Tibial nerve (tissue), 4 donors: ENCODE measurements around the gene MACIR. TPM values are rescaled to one million over a fixed set of nuclear protein-coding genes. Genes with fewer than 3 reads are reported as not detected.
A peak's percentile ranks its signal among the peaks of the same experiment; 100 is the strongest.

Source experiments
- DNase-seq, 2 donors: peaks; one replicate each; pipeline ENCODE4 v3.0.0-alpha.2; 2019; ENCODE audit warnings: low spot score in 2 of 2
- H3K27ac ChIP-seq, 4 donors: fragments of 200-600 bp; sonication (generic) in 3 of 4; one replicate each; pipeline ENCODE4 v1.5.1; 2017 to 2019; ENCODE audit warnings: mild to moderate bottlenecking in 1 of 4
- H3K27me3 ChIP-seq, 2 donors: fragments of 200-600 bp; sonication (generic) in 1 of 2; one replicate each; pipeline versions ENCODE4 v1.5.1 to v1.6.0; 2017 to 2019
- H3K36me3 ChIP-seq, 3 donors: fragments of 200-600 bp; sonication (generic); one replicate each; pipeline ENCODE4 v1.5.1; 2018 to 2019
- H3K4me1 ChIP-seq, 4 donors: fragments of 200-600 bp; sonication (generic) in 3 of 4; one replicate each; pipeline ENCODE4 v1.5.1; 2017 to 2019
- H3K4me3 ChIP-seq, 4 donors: fragments of 200-600 bp; sonication (generic) in 3 of 4; one replicate each; pipeline ENCODE4 v1.5.1; 2017 to 2019; ENCODE audit warnings: mild to moderate bottlenecking in 1 of 4, moderate library complexity in 1 of 4
- H3K9me3 ChIP-seq, 4 donors: fragments of 200-600 bp; sonication (generic) in 3 of 4; one replicate each; pipeline ENCODE4 v1.5.1; 2017 to 2019
- EP300 ChIP-seq, 2 donors: sonication (generic); formaldehyde crosslinking; IDR thresholded peaks; one replicate each; pipeline ENCODE4 v1.6.1; 2017; ENCODE audit warnings: antibody characterized with exemption in 2 of 2, mild to moderate bottlenecking in 1 of 2
- POLR2A ChIP-seq, 2 donors: fragments of 450-650 bp; IDR thresholded peaks; one replicate each; pipeline ENCODE4 v1.6.1; 2017; ENCODE audit warnings: antibody characterized with exemption in 2 of 2, mild to moderate bottlenecking in 2 of 2, moderate library complexity in 2 of 2
- WGBS, 2 donors: methylation state at CpG; one replicate each; pipeline ENCODE4 v1.1.5; 2018; 5-methylcytosine and 5-hydroxymethylcytosine counted together
- total RNA-seq, 4 donors: library from RNA; depleted of rRNA; stranded (reverse); fragments of >200 nt; gene quantifications; one replicate each; pipeline ENCODE4 v1.1.0, GENCODE V29; 2016
- TF ChIP-seq, protein P1 (sequence below), 5 experiments: fragments of 200-600 bp in 3 of 5; fragments of 450-650 bp in 2 of 5; sonication (generic) in 3 of 5; IDR thresholded peaks; one replicate each; pipeline ENCODE4 v1.5.1; 2016 to 2019; ENCODE audit warnings: antibody characterized with exemption in 5 of 5, mild to moderate bottlenecking in 3 of 5, moderate library complexity in 2 of 5

MACIR gene
- total RNA-seq, 4 donors from 2014 or later = 12.7 to 24.1 (median 17.1) TPM

DNA sequence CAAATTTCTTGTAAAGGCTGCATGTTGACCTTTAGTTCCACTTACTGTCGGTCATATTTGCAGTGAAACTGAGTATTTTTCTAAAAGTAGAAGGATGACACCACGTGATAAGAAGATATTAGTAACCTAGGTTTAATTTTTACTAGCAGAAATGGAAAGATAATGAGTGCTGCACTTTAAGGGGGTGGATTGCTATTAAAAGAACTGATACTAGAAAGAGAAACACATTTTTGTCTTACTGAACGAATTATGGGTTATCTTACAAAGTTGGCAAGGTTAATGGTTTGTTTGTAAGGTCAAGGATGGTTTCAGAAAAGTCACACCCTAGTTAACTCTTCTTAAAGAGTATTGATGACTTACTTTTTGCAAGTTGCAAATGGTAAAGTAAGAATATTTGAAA, 2.4 kb downstream of the MACIR start:
- TF ChIP-seq EP300 (IDR thresholded peaks at IDR 0.05) (no peak), POLR2A (IDR thresholded peaks at IDR 0.05) (no peak)
- TF ChIP-seq, protein P1, sequence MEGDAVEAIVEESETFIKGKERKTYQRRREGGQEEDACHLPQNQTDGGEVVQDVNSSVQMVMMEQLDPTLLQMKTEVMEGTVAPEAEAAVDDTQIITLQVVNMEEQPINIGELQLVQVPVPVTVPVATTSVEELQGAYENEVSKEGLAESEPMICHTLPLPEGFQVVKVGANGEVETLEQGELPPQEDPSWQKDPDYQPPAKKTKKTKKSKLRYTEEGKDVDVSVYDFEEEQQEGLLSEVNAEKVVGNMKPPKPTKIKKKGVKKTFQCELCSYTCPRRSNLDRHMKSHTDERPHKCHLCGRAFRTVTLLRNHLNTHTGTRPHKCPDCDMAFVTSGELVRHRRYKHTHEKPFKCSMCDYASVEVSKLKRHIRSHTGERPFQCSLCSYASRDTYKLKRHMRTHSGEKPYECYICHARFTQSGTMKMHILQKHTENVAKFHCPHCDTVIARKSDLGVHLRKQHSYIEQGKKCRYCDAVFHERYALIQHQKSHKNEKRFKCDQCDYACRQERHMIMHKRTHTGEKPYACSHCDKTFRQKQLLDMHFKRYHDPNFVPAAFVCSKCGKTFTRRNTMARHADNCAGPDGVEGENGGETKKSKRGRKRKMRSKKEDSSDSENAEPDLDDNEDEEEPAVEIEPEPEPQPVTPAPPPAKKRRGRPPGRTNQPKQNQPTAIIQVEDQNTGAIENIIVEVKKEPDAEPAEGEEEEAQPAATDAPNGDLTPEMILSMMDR (IDR thresholded peaks at IDR 0.05) = no peak
- Histone ChIP-seq H3K27me3 (no peaks in the 10 kb centered on the region), H3K4me3 (peak overlapping the region in 2 of 4 donors; percentile 79 to 91), H3K4me1 (peaks cover 0 to 62% (median 13%) of the 10 kb centered on the region in 4 donors), H3K36me3 (no peaks in the 10 kb centered on the region), H3K9me3 (no peaks in the 10 kb centered on the region), H3K27ac (peak overlapping the region in 3 of 4 donors; percentile 4 to 92 (median 64))
- no peak for DNase-seq
- WGBS, 2 donors = 30 to 38% methylated on average over 3 of the region's 3 CpGs

DNA sequence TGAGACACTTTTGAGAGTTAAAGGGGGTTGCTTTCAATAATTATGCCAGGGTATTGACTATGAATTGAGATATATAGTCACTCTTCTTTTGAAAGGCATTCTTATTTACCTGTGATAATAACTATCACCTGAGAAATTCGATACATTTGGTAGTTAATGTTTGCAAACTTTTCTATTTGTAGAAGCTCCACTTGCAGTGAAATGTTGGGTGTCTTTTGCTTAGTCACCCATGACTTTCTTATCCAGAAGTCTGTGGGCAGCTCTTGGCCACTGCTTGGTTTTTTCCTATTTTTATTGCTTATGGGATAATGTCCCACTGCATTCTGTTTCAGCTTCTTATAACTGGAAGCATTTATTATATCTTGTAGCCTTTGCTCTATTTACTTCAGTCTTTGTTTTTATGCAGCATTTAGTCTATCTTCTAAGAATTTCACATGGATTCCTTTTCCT, 3.9 kb downstream of the MACIR start:
- no peak overlapping the region for H3K4me3 ChIP-seq
- WGBS, 2 donors = 32 to 60% methylated on average over 1 of the region's 1 CpG
- no peaks in the 10 kb centered on the region for H3K9me3 ChIP-seq
- H3K4me1 ChIP-seq = peaks cover 0 to 64% (median 13%) of the 10 kb centered on the region in 4 donors
- H3K36me3 ChIP-seq = peaks cover 0 to 6% (median 0%) of the 10 kb centered on the region in 3 donors
- no peak for TF ChIP-seq POLR2A (IDR thresholded peaks at IDR 0.05)
- TF ChIP-seq, protein P1 (IDR thresholded peaks at IDR 0.05) = no peak
- peak overlapping the region in 2 of 4 donors; percentile 50 to 64 for H3K27ac ChIP-seq
- H3K27me3 ChIP-seq = no peaks in the 10 kb centered on the region
- DNase-seq = no peak

DNA sequence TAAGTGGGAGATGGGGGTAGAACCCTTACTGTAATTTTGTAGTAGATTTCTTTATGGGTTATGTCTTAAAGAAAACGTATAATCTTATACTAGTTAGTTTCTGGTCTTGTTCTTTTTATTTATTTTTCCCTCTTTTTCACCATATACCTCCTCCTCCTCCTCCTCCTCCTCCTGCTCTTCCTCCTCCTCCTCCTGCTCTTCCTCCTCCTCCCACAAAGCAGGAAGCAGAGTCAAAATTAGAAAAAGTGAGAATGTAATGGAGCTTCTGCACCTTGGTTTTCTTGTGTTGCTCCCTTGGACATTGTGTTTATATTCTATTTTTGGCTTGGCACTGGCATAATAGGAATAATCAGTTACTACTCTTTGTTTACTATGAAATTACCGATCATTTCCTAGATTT, 4.5 kb downstream of the MACIR start:
- H3K4me3 ChIP-seq = no peak overlapping the region
- peak overlapping the region in 1 of 4 donors; percentile 64 for H3K27ac ChIP-seq
- DNase-seq = no peak
- H3K9me3 ChIP-seq = no peaks in the 10 kb centered on the region
- peaks cover 0 to 58% (median 13%) of the 10 kb centered on the region in 4 donors for H3K4me1 ChIP-seq
- H3K27me3 ChIP-seq = no peaks in the 10 kb centered on the region
- 43% methylated on average over 2 of the region's 2 CpGs for WGBS, 2 donors
- TF ChIP-seq EP300 (IDR thresholded peaks at IDR 0.05) = no peak
- TF ChIP-seq, protein P1 (IDR thresholded peaks at IDR 0.05) = no peak
- no peak for TF ChIP-seq POLR2A (IDR thresholded peaks at IDR 0.05)
- peaks cover 0 to 10% (median 0%) of the 10 kb centered on the region in 3 donors for H3K36me3 ChIP-seq

DNA sequence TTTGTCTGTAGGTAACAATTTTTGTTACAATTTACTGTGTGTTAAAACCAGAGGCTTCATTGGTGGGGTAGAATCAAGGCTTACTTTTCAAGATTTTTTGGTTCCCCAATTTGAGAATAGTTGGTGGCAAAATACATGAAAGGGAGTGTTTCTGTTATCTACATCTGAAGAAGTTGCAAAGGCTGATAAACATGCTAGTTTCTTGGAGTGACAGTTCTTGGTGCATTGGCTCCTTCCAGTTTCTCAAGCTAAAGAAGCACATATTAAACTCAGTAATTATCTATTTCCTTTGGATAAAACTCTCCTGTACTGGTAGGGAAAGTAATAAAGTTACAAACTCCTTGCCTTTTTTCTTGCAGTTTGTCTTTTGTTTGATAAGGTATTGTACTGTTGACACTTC, 5.9 kb downstream of the MACIR start:
- H3K27ac ChIP-seq = peak overlapping the region in 1 of 4 donors; percentile 15
- DNase-seq = no peak
- H3K9me3 ChIP-seq = no peaks in the 10 kb centered on the region
- H3K4me3 ChIP-seq = no peak overlapping the region
- peaks cover 0 to 10% (median 0%) of the 10 kb centered on the region in 3 donors for H3K36me3 ChIP-seq
- peaks cover 0 to 60% (median 13%) of the 10 kb centered on the region in 4 donors for H3K4me1 ChIP-seq
- no peak for TF ChIP-seq EP300 (IDR thresholded peaks at IDR 0.05)
- TF ChIP-seq POLR2A (IDR thresholded peaks at IDR 0.05) = no peak
- TF ChIP-seq, protein P1 (IDR thresholded peaks at IDR 0.05) = no peak
- no peaks in the 10 kb centered on the region for H3K27me3 ChIP-seq

DNA sequence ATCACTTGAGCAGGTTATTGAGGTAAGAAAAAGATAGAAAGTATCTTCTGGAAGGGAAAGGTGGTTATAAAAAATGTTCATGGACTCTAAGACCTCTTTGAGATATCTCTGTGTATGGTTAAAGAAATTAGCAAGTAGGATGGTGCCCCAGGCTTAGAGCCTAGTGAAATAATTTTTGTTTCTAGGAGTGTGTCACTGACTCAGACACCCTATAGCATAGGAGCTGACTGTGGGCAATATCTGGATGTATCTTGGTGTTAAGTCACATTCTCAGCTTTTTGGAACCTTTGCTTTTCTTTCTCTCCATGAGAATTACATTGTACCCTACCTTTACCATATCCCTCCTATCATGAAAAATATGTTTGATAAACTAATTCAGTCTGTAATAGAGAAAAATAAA, 12.0 kb downstream of the MACIR start:
- Histone ChIP-seq H3K36me3 (peaks cover 0 to 10% (median 0%) of the 10 kb centered on the region in 3 donors), H3K4me1 (peaks cover 0 to 37% (median 16%) of the 10 kb centered on the region in 4 donors), H3K4me3 (no peak overlapping the region), H3K9me3 (no peaks in the 10 kb centered on the region), H3K27ac (no peak overlapping the region), H3K27me3 (no peaks in the 10 kb centered on the region)
- no peak for DNase-seq
- no peak for TF ChIP-seq EP300 (IDR thresholded peaks at IDR 0.05)
- TF ChIP-seq POLR2A (IDR thresholded peaks at IDR 0.05) = no peak
- TF ChIP-seq, protein P1 (IDR thresholded peaks at IDR 0.05) = no peak
